ENCODE results near the gene FAM177B. TPM values are rescaled to one million over a fixed set of nuclear protein-coding genes. Genes with fewer than 3 reads are reported as not detected.
"Not testable (repeated sequence)": the region's sequence is repeated elsewhere in the genome, so short reads cannot be mapped to it uniquely, and the experiment has no call there.

Gene FAM177B
- total RNA-seq, 1 donor from 2014 or later, result 36.8 TPM

GRCh38 chr1:222739929-222740328 lies 2.9 kb downstream of the FAM177B start:
- no peak for DNase-seq (ENCODE audit: low spot score)

- not testable (repeated sequence) for DNase-seq (ENCODE audit: low spot score)
Measured at GRCh38 chr1:222741630-222742457, 4.8 kb downstream of the FAM177B start.

- DNase-seq (ENCODE audit: low spot score), result no peak
Measured at GRCh38 chr1:222749927-222750326, 12.9 kb downstream of the FAM177B start.

- no peak for DNase-seq (ENCODE audit: low spot score)
Measured at GRCh38 chr1:222750651-222751050, 13.6 kb downstream of the FAM177B start.

- DNase-seq (ENCODE audit: low spot score), result no peak
Measured at GRCh38 chr1:222751255-222751654, 14.3 kb downstream of the FAM177B start.

- DNase-seq (ENCODE audit: low spot score), result peak; percentile 79
Measured at GRCh38 chr1:222754366-222755139, 17.6 kb downstream of the FAM177B start.

GRCh38 chr1:222757646-222758268 lies 20.8 kb downstream of the FAM177B start:
- DNase-seq (ENCODE audit: low spot score), result peak; percentile 64

- peak; percentile 46 for DNase-seq (ENCODE audit: low spot score)
Measured at GRCh38 chr1:222759451-222760035, 22.5 kb downstream of the FAM177B start.

GRCh38 chr1:222761083-222761482 lies 24.1 kb downstream of the FAM177B start:
- no peak for DNase-seq (ENCODE audit: low spot score)

- not testable (repeated sequence) for DNase-seq (ENCODE audit: low spot score)
Measured at GRCh38 chr1:222762178-222762577, 25.2 kb downstream of the FAM177B start.

GRCh38 chr1:222767152-222767571 lies 30.2 kb downstream of the FAM177B start:
- DNase-seq (ENCODE audit: low spot score), result no peak

GRCh38 chr1:222768592-222768991 lies 31.6 kb downstream of the FAM177B start:
- DNase-seq (ENCODE audit: low spot score), result no peak

- DNase-seq (ENCODE audit: low spot score), result no peak
Measured at GRCh38 chr1:222769181-222769580, 32.2 kb downstream of the FAM177B start.

GRCh38 chr1:222769971-222770620 lies 33.1 kb downstream of the FAM177B start:
- DNase-seq (ENCODE audit: low spot score), result no peak

GRCh38 chr1:222772996-222773379 lies 36.0 kb downstream of the FAM177B start:
- no peak for DNase-seq (ENCODE audit: low spot score)

GRCh38 chr1:222777463-222777862 lies 40.5 kb downstream of the FAM177B start:
- DNase-seq (ENCODE audit: low spot score), result no peak

GRCh38 chr1:222777977-222778376 lies 41.0 kb downstream of the FAM177B start:
- DNase-seq (ENCODE audit: low spot score), result no peak

GRCh38 chr1:222781251-222781650 lies 44.2 kb downstream of the FAM177B start:
- DNase-seq (ENCODE audit: low spot score), result no peak

GRCh38 chr1:222783051-222783450 lies 46.0 kb downstream of the FAM177B start:
- DNase-seq (ENCODE audit: low spot score), result no peak

- no peak for DNase-seq (ENCODE audit: low spot score)
Measured at GRCh38 chr1:222784371-222784770, 47.4 kb downstream of the FAM177B start.

GRCh38 chr1:222784916-222785315 lies 47.9 kb downstream of the FAM177B start:
- no peak for DNase-seq (ENCODE audit: low spot score)

- no peak for DNase-seq (ENCODE audit: low spot score)
Measured at GRCh38 chr1:222785529-222785928, 48.5 kb downstream of the FAM177B start.
